SIG-M5 treated with dmso at 0.1 percent for 504 hours (cell line): ENCODE results near the gene TM6SF1.

Experiments used
- DNase-seq: peaks from one replicate; lab custom pipeline; 2025; ENCODE audit not compliant: unreplicated experiment; lab: John Stamatoyannopoulos, UW

The TM6SF1 gene

DNA sequence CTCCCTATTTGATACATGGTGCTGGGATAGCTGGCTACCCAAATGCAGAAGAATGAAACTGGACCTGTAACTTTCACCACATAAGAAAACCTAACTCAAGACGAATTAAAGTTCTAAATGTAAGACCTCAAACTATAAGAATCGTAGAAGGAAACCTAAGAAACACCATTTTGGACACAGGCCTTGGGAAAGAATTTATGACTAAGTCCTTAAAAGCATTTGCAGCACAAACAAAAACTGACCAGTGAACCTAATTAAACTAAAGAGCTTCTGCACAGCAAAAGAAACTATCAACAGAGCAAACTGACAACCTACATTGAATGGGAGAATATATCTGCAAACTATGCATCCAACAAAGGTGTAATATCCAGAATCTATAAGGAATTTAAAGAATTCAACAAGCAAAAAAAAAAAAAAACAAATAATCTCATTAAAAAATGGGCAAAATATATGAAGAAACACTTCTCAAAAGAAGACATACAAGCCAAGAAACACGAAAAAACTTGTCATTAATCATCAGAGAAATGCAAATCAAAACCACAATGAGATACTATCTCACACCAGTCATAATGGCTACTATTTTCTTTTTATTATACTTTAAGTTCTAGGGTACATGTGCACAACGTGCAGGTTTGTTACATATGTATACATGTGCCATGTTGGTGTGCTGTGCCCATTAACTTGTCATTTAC, 63.2 kb downstream of the TM6SF1 start:
- DNase-seq, result no peak

DNA sequence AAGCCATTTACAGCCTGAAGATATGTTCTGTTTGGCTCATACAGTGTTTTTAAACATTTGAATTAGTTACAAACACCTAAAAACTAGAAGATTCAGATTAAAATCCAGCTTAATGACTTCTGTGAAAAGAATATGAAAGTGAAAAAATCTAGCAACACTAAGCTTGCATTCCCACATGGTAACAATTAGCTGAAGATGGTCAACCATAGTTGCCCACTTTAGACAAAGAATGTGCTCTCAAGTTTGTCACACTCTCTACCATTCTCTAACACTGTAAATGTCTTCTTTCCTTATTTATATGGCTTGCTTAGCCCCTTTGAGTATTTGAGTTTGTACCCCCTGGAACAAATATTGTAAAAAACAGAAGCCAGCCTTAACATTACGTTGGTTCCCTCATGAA, 67.4 kb downstream of the TM6SF1 start:
- DNase-seq, result no peak

DNA sequence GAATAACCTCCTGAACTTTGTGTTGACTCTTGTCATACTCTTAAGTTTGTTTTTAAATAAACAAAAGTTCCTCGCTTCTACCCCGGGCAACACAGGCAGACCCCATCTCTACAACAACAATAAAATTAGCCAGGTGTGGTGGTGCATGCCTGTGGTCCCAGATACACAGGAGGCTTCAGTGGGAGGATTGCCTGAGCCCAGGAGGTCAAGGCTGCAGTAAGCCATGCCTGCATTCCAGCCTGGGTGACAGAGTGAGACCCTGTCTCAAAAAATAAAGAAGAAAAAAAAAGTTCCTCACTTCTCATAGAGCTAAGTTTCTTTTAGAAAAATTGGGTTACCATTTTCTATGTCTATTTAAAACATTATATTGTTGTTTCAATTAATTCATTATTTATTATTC, 70.9 kb downstream of the TM6SF1 start:
- DNase-seq, result no peak

DNA sequence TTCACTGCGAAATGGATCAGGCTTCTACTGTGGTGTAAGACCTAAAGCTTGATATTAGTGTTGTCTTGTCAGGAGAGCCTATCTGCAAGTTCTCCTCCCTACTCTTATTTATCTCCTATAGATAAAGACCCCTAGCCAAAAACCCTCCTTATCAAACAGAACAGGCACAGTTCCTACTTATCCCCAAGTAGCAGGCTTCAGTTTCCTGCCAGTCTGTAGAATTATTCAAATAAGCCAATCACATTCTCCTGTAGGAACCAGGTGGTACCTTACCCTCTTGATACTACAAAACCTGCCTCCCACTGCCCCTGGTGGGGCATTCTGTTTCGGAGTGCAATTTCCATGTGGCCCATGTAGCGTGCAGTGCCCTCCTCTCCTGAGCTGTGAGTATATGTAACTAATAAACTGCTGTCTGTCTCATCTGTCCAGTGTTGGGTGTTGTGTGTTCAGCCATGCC, 71.5 kb downstream of the TM6SF1 start:
- DNase-seq, result no peak

DNA sequence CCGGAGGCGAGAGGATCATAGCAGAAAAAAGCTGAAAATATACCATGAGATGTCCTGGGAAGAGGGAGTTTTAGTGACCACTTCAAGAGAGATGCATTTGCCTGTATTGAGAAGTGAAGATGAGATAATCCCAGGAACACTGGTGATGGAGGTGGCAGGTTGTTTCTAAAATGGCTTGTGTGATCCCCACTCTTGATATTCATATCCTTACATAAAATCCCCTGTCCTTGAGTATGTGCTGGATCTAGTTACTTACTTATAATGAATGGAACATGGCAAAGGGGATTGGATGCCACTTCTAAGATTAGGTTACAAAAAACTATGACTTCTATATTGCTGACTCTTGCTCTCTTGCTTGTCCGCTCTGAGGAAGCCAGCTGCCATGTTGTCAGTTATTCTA, 78.1 kb downstream of the TM6SF1 start:
- DNase-seq, result no peak
